MM.1S (cell line): Measurements from ENCODE around the gene BEGAIN.

Experiments
- EZH2 ChIP-seq: fragments of 300-600 bp; sonication (generic); optimal IDR thresholded peaks from 2 replicates; pipeline ENCODE3; 2017; ENCODE audit warnings: low read depth, mild to moderate bottlenecking, antibody characterized with exemption, low read length, mixed read lengths
- EZH2phosphoT487 ChIP-seq: fragments of 300-600 bp; sonication (generic); IDR thresholded peaks from 2 replicates; pipeline ENCODE4 v1.6.1; 2018; ENCODE audit warnings: antibody characterized with exemption, low read length
- TF ChIP-seq, protein P1 (sequence below): fragments of 300-600 bp; sonication (generic); IDR thresholded peaks from 2 replicates; pipeline ENCODE4 v1.5.1; 2016; ENCODE audit warnings: antibody characterized with exemption, low read length, mixed read lengths

DNA sequence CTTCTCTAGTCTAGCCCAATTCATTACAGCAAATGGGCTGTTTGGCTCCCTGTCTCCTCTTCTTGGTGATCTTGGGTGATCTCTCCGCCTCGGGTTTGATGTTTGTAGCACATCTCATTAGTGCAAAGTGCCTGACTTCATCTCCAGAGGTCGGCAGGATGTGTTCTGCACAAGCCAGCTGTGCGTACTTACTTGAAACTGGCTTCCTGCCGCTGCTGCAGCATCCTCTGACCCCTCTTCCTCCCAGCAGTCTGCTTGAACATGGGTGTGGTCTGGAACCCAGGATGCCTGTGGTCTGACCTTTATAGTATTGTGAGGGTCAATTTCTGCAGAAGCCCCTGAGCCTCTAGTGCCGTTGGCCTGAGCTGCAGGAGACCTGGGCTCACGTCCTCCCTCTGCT is 99.2 kb downstream of the BEGAIN start:
- no peak for TF ChIP-seq EZH2phosphoT487
- TF ChIP-seq, protein P1, sequence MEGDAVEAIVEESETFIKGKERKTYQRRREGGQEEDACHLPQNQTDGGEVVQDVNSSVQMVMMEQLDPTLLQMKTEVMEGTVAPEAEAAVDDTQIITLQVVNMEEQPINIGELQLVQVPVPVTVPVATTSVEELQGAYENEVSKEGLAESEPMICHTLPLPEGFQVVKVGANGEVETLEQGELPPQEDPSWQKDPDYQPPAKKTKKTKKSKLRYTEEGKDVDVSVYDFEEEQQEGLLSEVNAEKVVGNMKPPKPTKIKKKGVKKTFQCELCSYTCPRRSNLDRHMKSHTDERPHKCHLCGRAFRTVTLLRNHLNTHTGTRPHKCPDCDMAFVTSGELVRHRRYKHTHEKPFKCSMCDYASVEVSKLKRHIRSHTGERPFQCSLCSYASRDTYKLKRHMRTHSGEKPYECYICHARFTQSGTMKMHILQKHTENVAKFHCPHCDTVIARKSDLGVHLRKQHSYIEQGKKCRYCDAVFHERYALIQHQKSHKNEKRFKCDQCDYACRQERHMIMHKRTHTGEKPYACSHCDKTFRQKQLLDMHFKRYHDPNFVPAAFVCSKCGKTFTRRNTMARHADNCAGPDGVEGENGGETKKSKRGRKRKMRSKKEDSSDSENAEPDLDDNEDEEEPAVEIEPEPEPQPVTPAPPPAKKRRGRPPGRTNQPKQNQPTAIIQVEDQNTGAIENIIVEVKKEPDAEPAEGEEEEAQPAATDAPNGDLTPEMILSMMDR: no peak
- TF ChIP-seq EZH2: no peak
